Endometrium (tissue), 2 donors: ENCODE results near the gene METTL25.
A peak's percentile ranks its signal among the peaks of the same experiment; 100 is the strongest.

Experiments
- FAIRE-seq: peaks from 2 replicates; lab custom pipeline; 2012; peaks lifted over from hg19 to GRCh38; lab: Jason Lieb, UNC
- donor health status: control.
- donor health status: control.

METTL25 gene

DNA sequence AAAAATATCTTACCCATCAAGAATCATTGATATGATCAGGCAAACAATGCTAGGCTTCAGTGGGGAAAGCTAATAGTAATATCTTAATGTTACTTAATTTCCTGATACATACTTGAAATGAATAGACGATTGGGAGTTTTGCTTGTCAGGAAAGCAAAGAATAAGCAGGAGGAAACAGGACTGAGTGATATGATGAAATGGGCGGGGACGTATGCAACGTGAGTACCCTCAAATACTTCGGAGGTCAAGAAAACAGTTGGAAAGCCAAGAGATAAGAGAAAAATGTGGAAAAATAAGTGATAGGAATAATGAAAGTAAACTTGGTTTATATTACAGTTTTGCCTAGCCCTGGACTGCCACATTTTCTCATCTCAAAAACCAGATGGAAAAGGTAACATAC lies 49.2 kb downstream of the METTL25 start:
- FAIRE-seq, result no peak

DNA sequence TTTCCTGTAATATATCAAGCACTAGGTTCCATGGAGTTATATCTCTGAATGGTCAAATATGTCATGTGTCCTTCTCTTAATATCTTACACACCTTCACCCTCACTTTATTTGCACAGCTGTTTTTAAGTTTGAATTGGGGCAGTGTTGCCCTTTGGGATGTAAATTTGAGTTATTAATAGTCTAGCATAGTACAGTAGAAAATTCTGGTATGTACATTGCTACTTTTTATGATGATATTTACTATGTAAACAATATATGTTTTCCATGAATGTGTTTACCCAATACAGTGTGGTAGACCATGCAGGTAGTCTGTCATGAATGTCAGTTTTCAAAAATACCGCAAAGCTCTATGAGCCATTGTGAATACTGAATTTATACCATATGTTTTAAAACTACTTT lies 50.5 kb downstream of the METTL25 start:
- no peak for FAIRE-seq

DNA sequence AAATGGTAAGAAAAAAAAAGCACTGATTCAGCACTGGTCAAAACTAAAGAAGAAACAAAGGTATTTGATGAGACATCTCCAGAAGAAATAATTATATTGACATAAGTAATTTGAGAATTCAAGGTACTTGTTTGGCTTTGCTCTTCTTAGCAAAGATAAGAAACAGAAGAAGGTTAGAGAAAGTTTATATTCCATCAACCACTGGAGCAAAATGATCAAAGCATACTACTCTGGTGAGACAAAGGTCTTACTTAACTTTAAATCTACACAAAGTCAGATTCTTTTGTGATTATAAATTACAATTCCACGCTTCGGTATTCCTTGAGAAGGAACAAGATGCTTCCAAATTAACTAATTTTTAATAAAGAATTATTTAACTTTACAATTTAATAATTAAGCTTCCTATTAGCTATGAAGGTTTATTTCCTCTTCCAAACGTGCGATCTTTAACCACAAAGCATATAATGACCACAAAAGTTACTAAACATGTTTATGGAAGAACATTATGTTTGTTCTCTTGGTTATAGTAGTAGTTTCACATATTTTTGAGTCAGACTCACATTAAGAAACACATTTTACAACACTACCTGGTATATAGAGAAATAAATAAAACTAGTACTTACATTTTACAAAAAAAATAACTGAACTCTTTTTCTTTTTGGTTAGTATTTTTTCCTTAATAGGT lies 53.4 kb downstream of the METTL25 start:
- FAIRE-seq, result no peak

DNA sequence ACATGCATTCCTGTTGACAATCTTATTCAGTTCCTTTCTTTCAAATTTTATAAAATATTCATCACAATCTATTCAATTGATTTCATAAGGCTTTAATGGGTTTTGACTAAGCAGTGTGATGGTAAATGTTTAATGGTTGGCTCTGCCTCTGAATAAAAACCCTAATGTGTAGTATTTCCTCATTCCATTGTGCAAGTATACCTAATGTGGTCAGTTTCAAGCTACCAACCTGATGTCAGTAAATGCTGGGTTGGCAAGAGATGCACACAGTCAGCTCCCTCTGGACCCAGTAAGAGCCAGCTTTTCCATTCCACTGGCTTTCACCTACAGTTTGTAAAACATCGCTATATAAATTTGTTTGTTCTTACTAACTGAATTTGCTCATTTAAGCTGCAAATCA lies 53.9 kb downstream of the METTL25 start:
- no peak for FAIRE-seq

DNA sequence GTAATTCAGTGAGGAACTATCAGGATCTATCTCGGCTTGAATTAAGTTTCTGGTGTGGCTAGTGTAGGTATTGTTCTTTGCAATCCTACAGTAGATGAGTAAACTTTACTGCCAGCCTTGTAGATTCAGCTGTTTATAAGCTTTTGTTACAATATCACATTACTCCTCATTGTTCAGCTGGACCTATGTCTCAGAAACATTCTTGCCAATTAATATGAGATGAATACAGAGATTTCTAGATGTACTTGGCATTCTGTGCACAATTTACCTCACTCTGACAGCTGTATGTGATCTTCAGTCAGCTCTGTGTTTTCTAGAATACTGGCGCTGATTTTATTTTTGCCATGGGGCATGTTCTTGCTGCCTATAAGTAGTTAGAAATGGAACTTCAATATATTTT lies 55.7 kb downstream of the METTL25 start:
- FAIRE-seq, result no peak

DNA sequence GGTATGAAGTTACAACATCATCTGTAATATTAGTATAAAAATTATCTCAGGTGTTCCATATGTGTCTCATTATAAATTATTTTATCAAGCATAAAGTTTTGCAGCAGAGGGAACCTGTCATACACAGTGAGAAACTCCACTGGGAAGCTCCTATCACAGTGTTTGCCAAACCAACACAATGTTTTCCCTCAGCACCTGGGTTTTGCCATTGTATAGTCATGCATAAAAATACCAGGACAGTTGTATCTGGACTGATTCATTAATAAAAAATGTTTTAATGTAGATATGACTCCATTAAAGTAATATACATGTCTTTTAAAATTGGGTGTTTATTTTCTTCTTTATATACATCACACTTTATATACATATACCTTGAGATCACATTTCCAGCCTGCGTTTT lies 56.6 kb downstream of the METTL25 start:
- FAIRE-seq, result no peak

DNA sequence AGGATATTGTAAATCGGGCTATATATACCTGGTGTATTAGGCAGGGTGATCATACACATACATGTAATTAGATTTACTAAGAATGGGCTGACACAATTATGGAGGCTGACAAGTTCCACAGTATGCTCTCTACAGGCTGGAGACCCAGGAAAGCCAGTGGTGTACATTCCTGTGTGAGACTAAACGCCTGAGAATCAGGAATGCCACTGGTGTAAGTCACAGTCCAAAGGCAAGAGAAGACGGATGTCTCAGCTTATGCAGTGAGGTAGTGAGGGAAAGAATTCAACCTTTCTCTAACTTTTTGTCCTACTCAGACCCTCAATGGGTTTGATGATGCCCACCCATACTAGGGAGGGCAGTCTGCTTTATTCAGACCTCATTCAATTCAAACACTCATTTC lies 57.1 kb downstream of the METTL25 start:
- FAIRE-seq, result no peak

DNA sequence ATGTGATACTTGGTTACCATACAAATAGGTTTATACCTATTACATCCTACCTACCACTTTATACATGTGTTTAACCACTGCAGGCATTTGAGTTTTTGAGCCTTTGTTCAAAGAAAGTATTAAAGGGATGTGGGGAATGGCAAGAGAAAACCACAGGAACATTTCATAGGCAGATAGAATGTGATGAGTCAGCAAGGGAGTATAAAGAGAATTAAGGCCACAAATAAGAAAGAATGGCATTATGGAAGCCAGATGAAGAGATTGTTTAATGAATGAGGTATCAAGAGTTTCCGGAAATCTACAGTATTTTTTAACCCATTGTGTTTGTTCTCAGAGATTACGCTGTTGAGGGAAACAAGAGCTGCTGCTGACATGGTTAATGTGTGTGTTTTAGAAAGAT lies 66.9 kb downstream of the METTL25 start:
- FAIRE-seq, result no peak

DNA sequence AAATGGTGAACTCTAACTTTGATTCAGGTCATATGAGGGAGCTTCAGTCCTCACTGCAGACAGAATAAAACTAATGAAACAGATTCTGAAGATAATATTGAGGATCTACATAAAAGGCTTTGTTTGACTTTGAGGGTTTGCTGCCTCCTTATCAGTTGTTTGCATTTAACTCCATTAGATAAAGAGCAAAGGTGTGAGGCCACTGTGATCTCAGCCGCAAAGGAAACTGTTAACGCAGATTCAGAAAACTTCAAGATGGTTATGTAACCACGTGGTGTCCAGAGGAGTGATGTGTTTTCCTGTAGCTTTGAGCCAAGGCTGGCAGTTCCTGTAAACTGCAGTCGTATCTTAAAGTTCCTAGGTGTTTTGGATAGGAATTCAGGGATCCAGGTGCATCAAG lies 67.8 kb downstream of the METTL25 start:
- no peak for FAIRE-seq

DNA sequence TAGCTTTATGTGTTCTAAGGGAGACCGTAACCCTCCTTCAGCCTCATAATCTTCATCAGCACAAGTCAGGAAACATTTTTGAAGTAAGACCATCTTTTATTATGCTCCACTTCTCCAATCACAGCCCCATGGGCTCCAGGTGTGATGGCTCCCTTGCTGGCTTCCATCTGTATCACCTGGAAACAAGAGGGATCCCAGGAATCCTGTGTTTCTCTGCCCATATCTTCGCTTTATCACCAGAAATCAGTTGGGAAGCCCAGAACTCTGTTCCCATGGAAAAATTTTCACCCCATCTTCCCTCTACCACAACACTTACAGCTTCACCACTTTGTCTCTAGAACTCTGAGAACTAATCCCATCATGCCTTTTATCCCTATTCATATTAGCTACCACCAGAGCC lies 68.3 kb downstream of the METTL25 start:
- FAIRE-seq, result no peak

DNA sequence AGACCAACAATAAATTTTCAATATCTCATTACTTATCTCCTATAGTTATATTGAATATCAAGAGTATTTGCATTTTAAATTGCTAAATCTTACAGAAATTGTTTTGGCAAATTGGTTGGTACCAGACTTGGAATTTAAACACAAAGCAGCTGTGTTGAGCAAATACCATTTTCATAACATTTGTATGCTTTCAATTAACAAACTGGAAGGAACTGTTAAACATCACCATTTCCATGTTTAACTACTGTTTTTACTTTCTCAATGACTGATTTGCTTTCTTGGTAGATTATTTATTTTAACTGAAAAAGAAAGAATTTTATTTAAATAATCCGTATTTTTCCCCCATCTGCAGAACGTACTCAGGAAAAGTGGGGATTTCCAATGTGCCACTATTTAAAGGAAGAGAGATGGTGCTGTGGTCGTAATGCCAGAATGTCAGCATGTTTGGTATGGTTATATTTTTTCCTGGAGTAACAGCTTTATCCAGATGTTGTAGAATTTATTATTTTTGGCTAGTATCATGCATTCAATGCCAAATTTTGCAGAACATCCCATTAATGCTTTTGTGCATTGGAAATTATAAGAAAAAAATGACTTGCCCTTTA lies 72.3 kb downstream of the METTL25 start:
- peak; percentile 85 for FAIRE-seq

DNA sequence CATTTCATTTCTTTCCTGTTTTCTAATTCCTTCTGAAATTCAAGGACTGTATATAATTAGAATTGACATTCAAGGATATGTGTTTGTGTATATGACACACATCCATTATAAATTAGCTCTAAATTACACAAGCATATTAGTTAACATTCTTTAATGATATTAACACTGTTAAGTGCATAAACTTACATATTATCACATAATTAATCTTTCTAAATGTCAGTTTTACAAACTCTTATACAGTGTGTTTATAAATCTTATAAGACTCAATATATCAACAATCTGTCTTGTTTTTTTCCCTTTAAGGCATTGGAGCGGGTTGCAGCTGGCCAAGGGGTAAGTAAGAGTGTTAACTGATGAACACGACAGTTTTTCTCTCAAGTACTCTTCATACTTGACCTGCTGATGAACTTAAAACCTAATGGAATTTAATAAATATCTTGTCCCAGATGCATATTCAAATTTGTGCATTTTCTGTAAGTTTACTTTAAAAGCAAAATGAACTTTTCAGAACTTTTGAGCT lies 76.1 kb downstream of the METTL25 start:
- no peak for FAIRE-seq

DNA sequence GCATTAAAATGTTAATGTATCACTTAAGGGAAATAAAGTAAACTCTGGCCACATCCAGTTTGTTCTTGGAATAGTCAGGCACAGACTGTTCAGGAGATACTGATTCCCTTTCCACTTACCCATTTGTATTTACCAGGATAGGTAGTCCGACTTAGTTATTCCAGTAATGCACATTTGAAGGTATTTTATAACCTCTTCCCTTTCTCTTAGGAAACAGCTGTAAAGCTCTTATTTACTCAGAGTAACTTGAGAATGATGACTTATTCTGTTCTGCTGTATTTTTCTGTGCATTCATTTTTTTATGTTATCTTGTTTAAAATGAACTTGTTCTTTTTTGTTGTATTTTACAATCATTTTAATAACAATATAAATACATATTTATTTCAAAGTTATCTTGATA lies 78.0 kb downstream of the METTL25 start:
- no peak for FAIRE-seq

DNA sequence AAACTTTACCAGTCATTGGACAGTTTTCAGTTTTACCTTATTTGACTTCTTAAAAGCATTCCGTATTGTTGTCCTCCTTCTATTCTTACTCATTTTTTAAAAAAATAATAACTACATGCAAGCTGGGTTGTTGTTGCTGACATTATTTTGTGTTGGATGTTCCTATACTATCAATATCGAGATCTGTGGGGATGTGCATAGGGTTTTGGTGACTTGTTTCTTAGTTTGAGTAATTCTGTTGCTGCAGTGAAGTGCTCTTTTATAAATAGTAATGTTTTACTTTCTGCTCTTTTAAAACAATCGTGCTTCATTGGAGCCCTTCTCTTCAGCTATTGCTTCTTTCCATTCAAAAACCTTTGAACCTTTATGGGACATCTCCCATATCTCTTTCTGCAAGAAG lies 79.4 kb downstream of the METTL25 start:
- no peak for FAIRE-seq

DNA sequence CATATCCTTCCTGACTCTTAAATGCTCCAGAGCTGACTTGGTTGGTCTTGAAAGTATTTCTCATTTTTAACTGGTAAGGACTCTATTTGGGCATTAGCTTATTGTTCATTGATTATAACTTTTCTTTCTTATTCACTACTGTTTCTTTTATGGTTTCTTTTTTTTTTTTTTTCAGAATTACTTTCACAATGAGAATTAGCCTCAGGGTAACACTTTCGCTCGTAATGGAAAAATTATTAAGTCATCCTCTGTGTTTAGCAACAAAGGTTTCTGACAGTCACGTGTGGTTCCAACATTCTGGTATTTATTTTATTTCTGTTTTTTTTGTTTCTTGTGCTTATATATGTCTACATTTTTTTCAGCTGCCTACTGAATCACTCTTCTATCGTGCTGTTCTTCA lies 80.0 kb downstream of the METTL25 start:
- no peak for FAIRE-seq

DNA sequence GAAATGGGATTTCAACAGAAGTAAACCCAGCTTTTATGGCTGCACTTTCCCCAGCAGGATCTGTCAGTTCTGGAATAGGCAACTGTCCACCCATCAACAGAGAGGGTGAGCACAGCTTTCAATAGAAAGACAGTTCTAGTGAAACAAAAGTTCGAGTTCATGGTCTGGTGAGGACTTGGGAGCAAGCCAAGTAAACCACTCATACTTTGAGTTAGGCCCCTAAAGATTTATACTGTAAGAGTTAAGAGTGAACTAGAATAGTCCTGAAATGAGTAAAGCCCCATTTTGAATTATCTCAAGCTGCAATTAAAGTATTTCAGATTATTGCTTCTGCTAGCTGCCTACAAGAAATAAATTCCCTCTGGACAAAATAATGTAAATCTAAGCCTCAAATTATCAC lies 82.6 kb downstream of the METTL25 start:
- no peak for FAIRE-seq

DNA sequence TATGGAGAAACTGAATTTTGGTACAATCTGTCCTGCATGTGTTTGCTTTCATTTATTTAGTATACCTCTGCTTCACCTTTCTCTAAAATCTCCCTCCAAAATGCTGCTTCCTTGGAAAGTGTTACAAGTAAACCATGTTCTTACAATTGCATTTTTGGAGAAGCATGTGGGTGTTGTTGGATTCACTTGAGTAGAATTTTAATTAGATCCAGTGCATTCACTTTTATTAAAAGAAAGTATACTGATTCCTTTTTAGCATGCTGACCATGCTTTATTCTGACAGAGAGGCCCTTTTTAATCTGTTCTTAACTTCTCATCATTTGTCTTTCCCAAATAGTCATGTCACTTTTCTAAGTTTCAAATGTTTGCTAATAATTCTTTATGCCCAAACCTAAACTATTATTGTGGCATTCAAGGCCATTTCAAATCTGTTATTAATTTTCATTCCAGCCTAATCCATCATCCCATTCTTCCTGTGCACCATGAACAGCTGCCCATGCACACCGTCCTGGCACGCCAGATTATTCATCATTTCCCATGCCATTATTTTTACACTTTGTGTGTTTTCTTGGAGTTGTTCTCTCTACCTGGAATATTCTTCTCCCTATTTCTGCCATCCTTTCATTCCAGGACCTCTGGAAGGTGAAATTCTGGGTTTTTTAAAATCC lies 90.7 kb downstream of the METTL25 start:
- no peak for FAIRE-seq

DNA sequence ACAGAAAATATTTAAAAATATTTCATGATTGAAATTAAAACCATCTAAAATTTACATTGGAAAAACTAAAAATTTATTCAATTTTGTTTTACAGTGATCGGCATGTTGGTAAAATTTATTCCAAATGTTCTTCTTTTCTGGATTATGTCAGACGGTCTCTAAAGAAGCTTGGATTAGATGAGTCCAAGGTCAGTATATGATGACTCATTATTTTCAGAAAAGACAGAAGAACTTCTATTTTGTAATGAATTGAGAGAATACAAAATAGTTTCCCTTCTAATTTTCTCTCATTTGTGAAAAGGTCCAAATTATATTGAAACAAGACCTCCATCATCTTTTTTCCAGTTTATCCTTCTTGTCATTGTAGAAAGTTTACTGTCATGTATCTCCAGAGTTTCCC lies 98.3 kb downstream of the METTL25 start:
- FAIRE-seq, result peak; percentile 15

DNA sequence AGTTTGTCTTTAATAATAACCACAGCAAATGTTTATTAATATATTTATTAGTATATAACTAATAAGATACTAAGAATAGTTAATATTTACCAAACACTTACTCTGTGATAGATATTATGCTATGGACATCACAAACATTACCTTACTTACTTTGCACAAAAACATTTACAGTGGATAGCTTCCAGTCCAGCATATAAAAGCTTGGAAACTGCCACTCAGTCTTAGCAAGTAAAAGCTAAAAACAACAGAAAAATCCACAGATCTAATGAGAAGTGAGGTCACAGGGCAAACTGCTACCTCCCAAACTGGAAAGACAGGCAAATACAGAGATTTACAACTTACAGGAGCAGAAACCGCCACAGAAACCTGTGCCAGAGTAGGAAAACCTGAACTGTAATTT lies 99.8 kb downstream of the METTL25 start:
- FAIRE-seq, result no peak

DNA sequence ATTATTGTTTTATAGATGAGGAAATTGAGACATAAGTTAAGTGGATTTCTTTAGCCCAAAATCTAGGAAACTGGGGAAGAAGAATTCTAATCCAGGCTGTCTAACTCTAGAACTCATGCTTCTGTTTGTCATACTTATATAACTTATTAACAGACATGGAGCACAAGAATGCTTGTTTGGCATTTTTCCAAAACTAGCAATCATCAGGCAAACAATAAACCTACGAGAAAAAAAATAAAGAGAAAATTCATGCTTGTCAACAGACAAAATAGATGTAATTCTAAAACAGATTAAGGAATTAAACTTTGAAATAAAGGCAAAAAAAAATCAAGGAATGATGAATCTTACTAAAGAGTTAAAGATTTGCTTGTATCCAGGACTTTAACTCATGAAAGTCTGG lies 103.1 kb downstream of the METTL25 start:
- FAIRE-seq, result no peak

DNA sequence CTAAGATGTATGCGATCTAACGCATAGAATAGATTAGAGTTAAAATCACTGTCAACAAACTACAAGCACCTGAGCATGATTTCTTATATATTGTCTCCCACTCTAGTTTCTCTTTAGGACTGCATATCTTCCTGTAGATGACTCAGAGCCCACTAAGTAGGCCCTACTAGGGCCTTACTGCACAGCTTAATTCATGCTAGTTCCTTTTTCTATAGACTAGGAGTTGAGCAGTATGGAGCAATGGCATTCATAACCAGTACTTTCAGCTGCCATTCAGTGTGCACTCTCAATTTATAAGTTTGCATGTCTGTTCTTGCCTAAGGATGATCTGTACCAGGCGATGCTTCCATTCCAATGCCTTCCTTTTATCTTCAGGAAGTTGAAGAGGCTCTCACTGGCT lies 103.5 kb downstream of the METTL25 start:
- no peak for FAIRE-seq

DNA sequence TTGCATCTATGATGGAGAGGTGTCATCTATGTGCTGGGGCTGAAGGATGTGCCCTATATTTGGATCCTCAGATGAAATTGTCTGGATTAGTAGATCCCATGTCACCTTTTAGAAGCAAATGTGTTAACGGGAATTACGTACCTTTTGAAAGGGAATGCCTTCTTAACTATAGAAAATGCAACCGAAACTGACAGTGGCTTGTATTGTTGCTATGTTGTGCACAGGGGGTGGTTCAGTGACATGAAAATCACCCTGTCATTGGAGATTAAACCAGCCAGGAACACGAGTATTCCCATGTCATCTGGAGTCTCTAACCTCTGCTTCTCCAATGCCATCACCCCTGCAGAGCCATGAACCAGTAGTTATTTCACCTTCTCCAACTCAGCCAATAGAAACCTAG lies 110.2 kb downstream of the METTL25 start:
- no peak for FAIRE-seq

DNA sequence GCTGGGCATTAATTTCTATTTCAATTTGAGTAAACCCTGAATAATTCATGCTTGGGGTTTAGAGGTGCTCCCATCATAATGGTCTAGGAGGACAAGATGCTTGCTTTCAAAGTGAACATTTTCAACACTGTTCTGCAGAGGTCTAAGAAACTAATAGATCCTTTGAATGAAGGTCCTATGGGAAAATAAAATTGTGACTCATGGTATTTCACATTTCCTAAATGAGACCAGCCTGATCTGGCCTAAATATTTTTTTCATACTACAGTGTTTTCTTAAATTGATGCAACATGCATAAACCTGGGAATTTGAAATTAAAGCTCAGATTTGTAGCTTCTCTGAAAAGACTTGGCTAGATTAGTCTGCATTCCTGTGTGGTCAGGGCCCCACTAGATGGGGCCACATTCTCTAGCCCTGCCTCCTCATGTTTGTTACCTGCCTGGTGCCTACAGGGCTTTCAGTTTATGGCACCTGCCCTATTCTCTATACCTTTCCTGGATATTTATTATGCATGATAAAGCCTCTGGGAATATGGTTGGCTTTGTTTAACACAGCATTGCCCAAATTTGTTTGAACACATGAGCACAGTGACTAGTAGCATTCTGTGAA lies 112.7 kb downstream of the METTL25 start:
- no peak for FAIRE-seq
